ENCODE measurements around the gene YARS2.

YARS2 gene

GRCh38 chr12:32755654-32756475 is at the start of gene YARS2:
TSS of gene YARS2 (minus strand) at chr12:32755897. CDS start at chr12:32755874, 23 bp downstream.
- DNase-seq, result peak; percentile 95

DNA sequence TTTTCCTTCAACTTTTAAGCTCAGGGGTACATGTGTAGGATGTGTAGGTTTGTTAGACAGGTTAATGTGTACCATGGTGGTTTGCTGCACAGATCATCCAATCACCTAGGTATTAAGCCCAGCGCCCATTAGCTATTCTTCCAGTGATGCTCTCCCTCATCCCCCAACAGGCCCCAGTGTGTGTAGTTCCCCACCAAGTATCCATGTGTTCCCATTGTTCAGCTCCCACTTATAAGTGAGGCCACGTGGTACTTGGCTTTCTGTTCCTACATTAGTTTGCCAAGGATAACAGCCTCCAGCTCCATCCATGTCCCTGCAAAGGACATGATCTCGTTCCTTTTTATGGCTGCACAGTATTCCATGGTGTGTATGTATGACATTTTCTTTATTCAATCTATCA is 48.6 kb upstream of the YARS2 start:
- no peak for DNase-seq

- no peak for DNase-seq
Measured at GRCh38 chr12:32801269-32801980, 45.7 kb upstream of the YARS2 start.

DNA sequence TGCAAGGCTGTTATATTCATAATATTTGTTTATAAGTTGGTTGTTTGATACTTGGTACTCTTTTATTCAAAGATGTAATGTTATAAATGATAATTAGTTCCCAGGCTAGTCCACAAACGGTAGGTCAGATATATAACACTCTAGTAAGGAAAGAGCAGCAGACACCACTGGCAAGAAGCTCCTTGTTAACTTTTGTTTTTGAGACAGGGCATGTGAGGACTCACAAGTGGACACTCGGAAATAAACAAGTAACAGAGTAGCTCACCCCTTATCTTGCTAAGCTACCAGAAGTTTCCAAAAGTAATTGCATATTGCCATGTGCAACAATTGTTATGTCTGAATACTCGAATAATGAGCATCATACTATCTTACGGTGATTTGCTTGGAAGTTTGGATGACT is 38.6 kb upstream of the YARS2 start:
- DNase-seq, result no peak

- DNase-seq, result no peak
Measured at GRCh38 chr12:32789916-32790315, 34.2 kb upstream of the YARS2 start.

DNA sequence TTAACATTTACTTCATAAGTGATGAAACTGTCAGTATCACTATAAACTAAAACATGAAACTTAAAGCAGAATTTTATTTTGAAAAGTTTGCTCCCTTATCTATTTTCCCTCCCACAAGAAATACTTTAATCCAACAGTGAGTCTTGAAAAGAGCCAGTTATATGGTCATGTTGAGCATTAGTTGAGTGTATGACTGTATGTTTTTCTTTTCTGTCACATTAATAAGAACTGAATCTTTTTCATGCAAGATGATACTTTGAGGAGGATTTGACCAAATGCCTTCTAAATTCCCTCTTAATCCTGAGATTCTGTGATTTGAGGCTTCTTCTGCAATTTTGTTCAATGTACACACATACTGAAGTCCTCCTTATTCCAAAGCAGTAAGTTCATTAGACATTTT is 33.7 kb upstream of the YARS2 start:
- no peak for DNase-seq

DNA sequence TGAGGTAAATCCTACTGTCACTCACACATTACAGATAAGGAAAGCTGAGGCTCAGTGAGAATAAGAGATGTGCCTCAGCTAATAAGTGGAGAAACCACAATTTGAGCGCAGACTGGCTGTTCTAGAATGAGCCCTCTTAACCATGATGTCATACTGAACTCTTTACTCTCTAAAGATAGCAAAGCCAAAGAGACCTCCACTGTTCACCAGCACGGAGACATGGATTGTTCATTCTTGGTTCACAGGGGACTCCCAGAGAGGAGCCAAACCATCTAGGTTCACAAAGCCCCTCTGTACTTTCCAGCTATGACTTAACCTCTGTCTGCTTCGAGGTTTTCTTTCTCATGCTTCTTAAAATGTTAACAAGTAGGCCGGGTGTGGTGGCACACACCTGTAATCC is 32.7 kb upstream of the YARS2 start:
- no peak for DNase-seq

DNA sequence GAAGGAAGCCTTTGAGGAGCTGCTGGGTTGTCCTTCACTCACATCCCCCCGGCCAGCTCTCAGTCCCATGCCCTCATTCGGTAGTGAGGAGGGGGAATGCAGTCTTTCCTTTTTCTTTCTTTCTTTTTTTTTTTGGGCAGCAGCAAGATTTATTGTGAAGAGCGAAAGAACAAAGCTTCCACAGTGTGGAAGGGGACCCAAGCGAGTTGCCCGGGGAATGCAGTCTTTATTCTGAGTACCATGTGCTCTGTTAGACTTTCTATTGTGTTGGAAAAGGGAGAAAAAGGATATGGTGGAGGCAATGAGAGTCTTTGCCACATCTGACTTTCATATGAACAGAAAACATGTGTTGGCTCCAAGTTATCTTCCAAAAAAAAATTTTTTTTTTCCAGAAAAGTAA is 29.9 kb upstream of the YARS2 start:
- no peak for DNase-seq

DNA sequence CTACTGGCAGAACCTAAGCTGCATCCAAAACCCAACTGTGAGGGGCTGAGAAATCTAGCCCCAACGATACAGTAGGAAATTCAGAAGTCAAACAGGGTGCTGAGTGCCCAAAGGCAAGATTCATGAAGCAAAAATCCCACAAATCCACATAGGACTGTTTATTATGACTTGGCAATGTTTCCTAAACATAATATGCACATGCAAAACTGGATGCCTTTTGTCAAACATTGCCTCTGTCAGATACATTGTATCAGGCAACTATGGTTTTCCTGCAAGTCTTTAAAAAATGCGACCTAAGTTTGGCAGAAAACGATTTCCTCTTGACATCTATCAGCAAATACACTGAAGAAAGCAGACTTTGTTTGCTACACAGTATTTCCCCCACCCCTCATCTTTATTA is 27.3 kb upstream of the YARS2 start:
- no peak for DNase-seq

GRCh38 chr12:32780071-32780470 is 24.4 kb upstream of the YARS2 start:
- no peak for DNase-seq

- DNase-seq, result no peak
Measured at GRCh38 chr12:32777691-32778175, 22.0 kb upstream of the YARS2 start.

DNA sequence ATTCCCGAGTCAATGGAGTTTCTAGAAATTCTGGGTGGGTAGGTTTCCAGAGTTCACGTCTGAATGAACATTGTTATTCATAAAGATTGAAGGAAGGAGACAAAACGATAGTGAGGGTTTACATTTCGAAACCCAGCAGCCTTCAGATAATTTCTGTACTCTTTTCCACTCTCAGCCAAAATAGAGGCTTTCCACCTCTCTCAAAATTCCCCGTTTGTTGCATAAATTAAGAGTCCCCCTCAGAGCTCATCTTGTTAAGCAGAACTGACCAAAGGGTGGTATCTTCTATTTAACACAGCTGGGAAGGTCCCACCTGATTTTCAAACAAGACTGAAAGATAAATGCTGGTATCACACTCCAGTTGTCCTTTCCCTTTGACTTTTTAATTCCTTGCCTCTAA is 21.5 kb upstream of the YARS2 start:
- no peak for DNase-seq

DNA sequence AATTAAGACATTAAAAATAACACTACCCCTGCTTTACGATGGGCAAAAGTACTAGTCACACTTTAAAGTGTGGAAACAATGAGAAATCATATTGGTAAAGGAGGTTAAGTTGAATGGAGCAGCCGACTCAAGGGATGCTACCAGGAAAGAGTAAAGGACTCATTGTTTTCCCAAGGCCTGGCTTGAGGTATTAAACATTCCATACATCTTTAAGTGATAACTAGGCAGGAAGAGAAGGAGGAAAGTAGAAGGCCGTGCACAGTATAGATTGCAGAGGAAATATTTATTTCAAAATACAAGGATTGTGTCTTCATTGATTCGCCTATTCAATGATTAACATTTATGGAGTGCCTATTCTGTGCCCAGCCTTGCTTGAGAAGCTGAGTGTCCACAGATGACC is 20.6 kb upstream of the YARS2 start:
- no peak for DNase-seq

GRCh38 chr12:32773691-32774090 is 18.0 kb upstream of the YARS2 start:
- DNase-seq, result no peak

DNA sequence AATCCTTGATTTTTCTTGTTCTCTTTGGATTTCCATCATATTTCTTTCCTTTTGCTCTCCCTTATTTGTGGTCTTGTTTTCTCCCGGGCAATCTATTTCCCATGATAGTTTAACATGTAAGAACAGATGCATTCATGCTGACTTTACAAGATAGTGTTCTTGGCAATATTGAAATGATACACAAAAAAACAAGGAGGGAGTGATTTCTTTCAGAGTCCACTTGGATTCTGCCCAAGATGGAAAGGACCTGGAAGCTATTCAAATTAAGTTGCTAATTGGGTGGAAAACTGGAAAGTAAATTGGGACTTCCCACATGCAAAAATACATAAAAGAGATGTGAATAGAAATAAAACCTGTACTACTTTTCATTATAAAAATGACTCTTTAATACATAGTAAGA is 14.4 kb upstream of the YARS2 start:
- no peak for DNase-seq

GRCh38 chr12:32768518-32768917 is 12.8 kb upstream of the YARS2 start:
- no peak for DNase-seq

DNA sequence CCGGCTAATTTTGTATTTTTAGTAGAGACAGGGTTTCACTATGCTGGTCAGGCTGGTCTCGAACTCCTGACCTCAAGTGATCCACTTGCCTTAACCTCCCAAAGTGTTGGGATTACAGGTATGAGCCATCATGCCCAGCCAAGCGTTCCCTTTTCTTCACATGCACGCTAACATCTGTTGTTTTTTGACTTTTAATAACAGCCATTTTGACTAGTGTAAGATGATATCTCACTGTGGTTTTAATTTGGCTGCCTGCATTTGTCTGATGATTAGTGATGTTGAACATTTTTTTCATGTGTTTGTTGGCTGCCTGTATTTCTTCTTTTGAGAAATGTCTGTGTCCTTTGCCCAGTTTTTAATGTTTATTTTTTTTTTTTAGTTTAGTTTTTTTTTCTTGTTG is 10.2 kb upstream of the YARS2 start:
- no peak for DNase-seq

GRCh38 chr12:32761716-32762115 is 6.0 kb upstream of the YARS2 start:
- no peak for DNase-seq

DNA sequence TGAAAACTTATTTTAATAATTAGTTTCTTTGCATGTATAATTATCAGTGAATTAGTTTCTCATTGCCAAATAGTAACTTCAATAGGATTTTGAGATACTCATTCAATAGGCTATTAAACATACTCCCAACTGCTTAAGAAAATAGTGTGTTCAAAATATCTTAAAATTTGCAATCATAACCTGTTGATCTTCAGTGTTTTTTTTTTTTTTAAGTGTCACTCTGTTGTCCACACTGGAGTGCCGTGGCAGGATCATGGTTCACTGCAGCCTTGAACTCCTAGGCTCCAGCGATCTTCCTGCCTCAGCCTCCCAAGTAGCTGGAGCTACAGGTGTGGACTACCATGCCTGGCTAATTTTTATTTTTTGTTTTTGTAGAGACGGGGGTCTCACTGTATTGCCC is 1.5 kb upstream of the YARS2 start:
- no peak for DNase-seq

DNA sequence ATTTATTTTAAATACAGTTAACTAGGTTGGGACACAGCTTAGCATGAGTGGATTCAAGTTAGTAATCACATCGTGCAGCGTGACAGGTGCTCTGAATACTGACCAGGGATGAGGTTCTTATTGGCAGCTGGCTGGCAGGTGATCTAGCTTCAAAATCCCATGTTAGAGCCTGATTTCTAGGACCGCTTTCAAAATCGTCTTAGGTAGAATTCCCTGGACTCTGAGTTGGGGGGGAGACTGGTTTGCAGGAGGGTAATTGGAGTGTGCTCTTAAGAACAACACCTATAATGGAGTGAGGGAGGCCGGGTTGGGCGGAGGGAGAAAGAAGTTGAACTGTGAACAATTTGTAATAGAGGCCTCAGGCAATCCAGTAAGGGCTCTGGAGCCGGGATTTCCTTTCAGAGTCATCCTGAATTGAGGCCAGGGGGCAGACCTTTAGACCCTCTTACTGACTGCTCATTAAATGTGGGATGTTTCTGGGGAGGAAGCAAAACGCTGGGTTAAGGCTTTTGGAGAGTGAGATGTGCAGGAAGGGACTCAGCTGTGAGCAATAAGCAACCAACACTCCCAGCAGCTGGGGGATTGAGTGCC is 874 bp upstream of the YARS2 start:
- DNase-seq, result no peak

DNA sequence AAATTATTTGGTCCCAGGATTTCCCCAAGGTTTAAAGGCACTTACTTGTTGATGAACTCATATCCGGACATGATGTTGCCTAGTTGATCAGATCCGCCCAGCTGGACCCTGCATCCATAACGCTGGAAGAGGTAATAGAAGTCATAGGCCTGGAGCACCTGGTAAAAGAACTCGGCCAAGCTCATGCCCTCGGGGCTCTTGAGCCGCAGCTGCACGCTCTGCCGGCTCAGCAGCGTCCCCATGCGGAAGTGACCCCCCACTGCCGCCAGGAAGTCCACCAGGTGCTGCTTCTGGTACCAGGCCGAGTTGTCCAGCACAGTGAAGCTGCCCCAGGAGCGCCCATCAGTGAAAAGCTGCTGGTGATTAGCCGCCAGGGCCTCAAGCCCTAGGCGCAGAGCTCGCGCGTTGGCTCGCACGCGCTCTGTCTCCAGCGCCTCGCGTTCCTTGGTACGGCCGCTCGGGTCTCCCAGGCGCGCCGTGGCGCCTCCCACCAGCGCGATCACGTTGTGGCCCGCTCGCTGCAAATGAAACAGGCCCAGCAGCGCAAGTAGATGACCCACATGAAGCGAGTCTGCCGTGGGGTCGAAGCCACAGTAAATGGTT is 545 bp downstream of the YARS2 start:
- DNase-seq, result peak; percentile 88

DNA sequence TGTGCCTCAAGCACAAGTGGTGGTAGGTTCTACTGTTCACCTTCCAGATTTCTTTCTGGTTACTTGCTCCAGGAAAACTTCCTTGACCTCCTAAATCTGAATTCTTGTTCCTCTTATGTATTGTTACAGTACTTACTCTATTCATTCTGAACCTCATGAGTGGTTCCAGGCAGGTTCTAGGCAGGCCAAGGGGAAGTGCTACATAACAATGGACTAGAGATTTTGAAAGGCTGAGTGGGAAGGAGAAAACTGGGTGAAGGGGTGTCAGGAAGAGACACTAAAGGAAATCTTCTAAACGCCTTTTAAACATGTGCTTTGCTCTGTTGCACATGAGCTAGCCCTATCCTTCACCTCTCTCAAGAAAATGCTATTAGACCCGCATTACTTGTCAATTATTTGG is 1.6 kb downstream of the YARS2 start:
- DNase-seq, result no peak

- no peak for DNase-seq
Measured at GRCh38 chr12:32753605-32754004, 2.1 kb downstream of the YARS2 start.

GRCh38 chr12:32743264-32743663 is 12.4 kb downstream of the YARS2 start:
- DNase-seq, result no peak
